Measurements from ENCODE around the gene JAK3.

GRCh38 chr19:17778251-17778967, 69.4 kb downstream of the JAK3 start:
- TF ChIP-seq, protein P1, sequence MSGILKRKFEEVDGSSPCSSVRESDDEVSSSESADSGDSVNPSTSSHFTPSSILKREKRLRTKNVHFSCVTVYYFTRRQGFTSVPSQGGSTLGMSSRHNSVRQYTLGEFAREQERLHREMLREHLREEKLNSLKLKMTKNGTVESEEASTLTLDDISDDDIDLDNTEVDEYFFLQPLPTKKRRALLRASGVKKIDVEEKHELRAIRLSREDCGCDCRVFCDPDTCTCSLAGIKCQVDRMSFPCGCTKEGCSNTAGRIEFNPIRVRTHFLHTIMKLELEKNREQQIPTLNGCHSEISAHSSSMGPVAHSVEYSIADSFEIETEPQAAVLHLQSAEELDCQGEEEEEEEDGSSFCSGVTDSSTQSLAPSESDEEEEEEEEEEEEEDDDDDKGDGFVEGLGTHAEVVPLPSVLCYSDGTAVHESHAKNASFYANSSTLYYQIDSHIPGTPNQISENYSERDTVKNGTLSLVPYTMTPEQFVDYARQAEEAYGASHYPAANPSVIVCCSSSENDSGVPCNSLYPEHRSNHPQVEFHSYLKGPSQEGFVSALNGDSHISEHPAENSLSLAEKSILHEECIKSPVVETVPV (CRISPR knock-in tag; IDR thresholded peaks at IDR 0.05): no peak
- no peak for TF ChIP-seq ZNF8 (CRISPR knock-in tag; IDR thresholded peaks at IDR 0.05)
- TF ChIP-seq, protein P2, sequence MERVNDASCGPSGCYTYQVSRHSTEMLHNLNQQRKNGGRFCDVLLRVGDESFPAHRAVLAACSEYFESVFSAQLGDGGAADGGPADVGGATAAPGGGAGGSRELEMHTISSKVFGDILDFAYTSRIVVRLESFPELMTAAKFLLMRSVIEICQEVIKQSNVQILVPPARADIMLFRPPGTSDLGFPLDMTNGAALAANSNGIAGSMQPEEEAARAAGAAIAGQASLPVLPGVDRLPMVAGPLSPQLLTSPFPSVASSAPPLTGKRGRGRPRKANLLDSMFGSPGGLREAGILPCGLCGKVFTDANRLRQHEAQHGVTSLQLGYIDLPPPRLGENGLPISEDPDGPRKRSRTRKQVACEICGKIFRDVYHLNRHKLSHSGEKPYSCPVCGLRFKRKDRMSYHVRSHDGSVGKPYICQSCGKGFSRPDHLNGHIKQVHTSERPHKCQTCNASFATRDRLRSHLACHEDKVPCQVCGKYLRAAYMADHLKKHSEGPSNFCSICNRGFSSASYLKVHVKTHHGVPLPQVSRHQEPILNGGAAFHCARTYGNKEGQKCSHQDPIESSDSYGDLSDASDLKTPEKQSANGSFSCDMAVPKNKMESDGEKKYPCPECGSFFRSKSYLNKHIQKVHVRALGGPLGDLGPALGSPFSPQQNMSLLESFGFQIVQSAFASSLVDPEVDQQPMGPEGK (CRISPR knock-in tag; IDR thresholded peaks at IDR 0.05; ENCODE audit: borderline replicate concordance): no peak
- TF ChIP-seq RARB (CRISPR knock-in tag; IDR thresholded peaks at IDR 0.05): no peak
- no peak for TF ChIP-seq BACH2 (CRISPR knock-in tag; IDR thresholded peaks at IDR 0.05; ENCODE audit: borderline replicate concordance)
- TF ChIP-seq SNAI2 (CRISPR knock-in tag; IDR thresholded peaks at IDR 0.05): no peak
- TF ChIP-seq ISL1 (CRISPR knock-in tag; IDR thresholded peaks at IDR 0.05): no peak
- no peak for TF ChIP-seq ZFP3 (CRISPR knock-in tag; IDR thresholded peaks at IDR 0.05)
- TF ChIP-seq, protein P3, sequence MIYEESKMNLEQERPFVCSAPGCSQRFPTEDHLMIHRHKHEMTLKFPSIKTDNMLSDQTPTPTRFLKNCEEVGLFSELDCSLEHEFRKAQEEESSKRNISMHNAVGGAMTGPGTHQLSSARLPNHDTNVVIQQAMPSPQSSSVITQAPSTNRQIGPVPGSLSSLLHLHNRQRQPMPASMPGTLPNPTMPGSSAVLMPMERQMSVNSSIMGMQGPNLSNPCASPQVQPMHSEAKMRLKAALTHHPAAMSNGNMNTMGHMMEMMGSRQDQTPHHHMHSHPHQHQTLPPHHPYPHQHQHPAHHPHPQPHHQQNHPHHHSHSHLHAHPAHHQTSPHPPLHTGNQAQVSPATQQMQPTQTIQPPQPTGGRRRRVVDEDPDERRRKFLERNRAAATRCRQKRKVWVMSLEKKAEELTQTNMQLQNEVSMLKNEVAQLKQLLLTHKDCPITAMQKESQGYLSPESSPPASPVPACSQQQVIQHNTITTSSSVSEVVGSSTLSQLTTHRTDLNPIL (CRISPR knock-in tag; IDR thresholded peaks at IDR 0.05; ENCODE audit: low read depth): no peak
- TF ChIP-seq PPARA (CRISPR knock-in tag; IDR thresholded peaks at IDR 0.05; ENCODE audit: borderline replicate concordance): no peak
- no peak for TF ChIP-seq OSR1 (CRISPR knock-in tag; IDR thresholded peaks at IDR 0.05)

Measured in SK-N-SH treated with all-trans-retinoic acid at 6 μM for 48 hours (cell line).